HG03558 (cell line): ENCODE measurements around the gene CAMKMT.

ENCODE experiments used
- ATAC-seq: cut with Tn5 transposase; IDR thresholded peaks from one replicate; pipeline ENCODE4 v1.9.1; 2021; ENCODE audit warnings: moderate number of reproducible peaks; ENCODE audit not compliant: unreplicated experiment; ENCODE audit errors: extremely low read depth

The CAMKMT gene

DNA sequence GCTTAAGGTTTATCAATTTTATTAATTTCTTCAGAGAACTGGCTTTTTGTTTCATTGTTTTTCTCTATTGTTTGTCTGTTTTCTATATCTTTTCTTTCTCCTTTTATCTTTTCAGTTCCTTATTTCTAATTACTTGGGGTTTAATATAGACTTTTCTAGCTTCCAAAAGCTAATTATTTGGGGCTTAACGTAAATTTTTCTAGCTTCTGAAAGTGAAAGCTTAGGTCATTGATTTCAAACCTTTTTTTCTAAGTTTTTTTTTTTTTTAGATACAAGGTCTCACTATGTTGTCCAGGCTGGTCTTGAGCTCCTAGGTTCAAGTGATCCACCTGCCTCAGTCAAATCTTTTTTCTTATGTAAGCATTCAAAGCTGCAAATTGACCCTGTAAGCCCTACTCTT lies 266.6 kb downstream of the CAMKMT start:
- no peak for ATAC-seq

DNA sequence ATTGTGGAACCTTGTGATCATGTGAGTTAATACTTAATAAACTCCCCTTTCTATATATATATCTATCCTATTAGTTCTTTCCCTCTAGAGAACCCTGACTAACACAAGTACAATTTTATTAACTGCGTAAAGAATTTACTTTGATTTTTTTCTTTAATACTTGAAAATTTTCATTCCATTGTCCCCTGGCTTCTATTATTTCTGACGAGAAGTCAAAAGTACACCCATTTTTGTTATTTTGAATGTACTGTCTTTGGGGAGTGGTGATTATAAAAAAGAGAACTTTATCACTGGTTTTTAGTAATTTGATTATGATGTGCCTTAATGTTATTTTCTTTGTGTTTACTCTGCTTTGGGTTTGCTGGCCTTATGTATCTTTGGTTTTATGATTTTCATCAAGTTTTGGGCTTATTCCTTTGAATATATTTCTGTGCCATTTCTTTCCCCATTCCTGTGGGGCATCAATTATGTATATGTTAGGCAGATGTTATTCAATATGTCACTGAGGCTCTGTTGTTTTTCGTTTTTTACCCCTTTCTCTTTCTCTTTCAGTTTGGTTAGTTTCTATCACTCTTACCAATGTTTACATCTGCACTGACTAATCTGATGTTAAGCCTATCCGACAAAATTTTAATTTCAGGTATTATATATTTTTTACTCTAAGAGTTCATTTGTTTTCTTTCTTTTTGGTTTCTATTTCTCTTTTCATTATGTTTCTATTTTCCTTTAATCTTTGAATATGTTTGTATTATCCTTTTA lies 271.4 kb downstream of the CAMKMT start:
- ATAC-seq, result no peak

- no peak for ATAC-seq
Measured at GRCh38 chr2:44635725-44636124, 274.0 kb downstream of the CAMKMT start.

- ATAC-seq, result no peak
Measured at GRCh38 chr2:44638649-44639048, 276.9 kb downstream of the CAMKMT start.

DNA sequence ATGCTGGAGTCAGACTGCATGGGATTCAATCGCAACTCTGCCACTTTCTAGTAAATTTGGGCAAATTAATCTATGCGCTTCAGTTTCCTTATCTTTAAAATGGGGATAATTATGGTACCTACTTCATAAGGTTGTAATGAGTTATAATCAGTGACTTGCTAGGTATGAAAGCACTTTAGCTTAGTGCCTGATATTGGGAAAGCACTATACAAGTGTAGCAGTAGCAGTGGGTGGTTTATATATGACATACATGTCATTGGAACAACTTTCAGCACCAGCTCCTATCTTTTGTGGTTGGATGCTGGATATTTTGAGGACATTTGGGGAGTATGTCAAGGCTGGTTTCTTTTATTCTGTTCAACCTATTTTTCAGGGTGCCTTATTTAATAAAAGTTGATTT lies 277.7 kb downstream of the CAMKMT start:
- ATAC-seq, result no peak

- no peak for ATAC-seq
Measured at GRCh38 chr2:44642123-44642857, 280.5 kb downstream of the CAMKMT start.

DNA sequence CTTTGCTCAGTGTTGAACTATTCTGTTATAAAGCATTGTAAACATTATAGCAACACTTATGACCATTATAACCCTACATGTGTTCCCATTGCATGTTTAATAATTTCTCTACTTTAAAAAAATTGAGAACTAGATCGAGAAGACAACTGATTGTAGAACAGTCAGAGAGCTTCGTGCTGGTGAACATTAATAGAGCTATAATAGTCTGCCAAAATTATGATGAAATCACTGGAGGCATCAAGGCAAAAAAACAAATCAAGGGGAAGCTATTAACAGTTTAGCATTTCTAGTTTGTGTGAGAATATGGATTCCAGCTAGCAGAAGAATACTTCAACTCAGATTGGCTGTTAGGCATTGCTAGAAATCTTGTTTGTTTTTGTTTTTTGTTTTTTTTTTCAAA lies 284.2 kb downstream of the CAMKMT start:
- no peak for ATAC-seq

DNA sequence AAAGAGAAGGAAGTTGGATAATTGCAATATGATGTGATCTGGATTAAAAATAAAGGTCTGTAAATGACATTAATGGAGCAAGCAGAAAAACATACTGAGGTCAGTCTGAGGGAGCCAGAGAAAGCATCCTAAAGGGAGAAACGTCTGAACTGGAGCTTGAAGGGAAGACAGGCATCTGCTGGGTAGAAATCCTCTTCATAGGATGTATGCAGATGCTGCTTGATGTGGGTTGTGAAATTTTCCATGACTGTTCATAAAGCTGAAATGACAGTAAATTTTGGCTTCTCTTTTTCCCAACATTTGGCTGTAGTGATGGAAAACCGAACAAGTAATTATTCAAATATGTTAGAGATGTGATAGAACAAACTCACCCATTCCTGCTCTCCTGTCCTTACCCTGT lies 287.6 kb downstream of the CAMKMT start:
- no peak for ATAC-seq

DNA sequence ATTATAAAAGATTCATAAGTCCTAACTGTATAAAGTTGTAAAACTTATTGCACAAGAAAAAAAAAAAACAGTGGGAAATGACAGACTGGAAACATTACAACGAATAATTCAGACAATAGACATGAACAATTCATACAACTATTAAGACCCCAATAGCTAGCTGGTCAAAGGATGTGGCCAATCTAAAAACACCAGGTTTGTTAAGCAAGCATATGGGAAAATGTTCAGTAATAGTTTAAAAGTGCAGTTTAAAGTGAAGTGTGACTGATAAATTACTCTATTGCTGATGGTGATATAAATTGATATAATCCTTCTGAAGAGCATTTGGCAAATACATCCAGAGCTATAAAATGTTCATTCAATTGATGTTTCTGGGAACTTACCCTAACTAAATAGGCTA lies 289.0 kb downstream of the CAMKMT start:
- no peak for ATAC-seq

GRCh38 chr2:44651974-44652373 lies 290.2 kb downstream of the CAMKMT start:
- no peak for ATAC-seq

- ATAC-seq, result no peak
Measured at GRCh38 chr2:44652701-44653100, 291.0 kb downstream of the CAMKMT start.

GRCh38 chr2:44655401-44655864 lies 293.7 kb downstream of the CAMKMT start:
- no peak for ATAC-seq

DNA sequence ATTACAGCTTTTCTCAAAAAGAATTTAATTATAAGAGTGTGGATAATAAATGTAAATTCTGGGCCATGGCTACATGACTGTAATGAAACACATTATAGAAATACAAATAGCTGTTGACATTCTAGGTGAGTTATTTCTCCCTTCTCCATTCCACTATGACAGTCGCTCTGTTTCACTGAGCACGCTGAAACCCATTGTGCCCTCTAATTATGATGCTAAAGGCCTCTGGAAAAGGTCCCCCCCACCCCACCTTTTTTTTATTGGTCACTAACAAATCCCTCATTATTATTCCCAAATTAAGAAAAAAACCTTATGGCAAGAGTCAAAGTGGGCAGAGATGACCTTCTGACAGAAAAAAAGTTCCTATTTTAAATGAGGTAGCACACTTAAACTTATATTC lies 294.7 kb downstream of the CAMKMT start:
- ATAC-seq, result no peak

DNA sequence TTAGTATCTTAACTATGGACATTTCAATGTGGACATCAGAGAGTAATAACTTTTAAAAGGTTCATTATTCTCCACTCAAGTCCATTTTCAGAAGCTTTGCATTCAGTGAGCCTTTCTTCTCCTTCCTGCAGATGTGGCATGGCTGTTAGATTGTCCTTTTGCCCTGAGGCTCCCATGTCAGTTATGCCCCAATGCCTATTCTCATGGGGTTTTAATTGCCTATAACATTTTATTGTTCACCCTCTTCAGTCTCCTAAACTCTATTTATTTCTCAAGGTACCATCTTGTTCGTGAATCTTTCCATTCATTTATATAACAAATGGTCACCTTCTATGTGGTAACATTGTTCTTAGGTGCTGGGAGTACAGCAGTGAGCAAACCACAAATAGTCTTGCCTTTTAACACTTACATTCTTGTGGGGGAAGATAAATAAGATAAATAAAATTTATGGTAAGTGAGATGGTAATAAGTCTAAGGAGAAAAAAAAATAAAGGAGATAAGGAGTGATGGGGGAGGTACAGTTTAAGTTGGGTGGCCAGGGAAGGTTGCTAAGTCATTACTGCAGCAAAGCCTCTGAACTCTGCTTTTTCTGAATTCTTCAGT lies 301.8 kb downstream of the CAMKMT start:
- ATAC-seq, result no peak

DNA sequence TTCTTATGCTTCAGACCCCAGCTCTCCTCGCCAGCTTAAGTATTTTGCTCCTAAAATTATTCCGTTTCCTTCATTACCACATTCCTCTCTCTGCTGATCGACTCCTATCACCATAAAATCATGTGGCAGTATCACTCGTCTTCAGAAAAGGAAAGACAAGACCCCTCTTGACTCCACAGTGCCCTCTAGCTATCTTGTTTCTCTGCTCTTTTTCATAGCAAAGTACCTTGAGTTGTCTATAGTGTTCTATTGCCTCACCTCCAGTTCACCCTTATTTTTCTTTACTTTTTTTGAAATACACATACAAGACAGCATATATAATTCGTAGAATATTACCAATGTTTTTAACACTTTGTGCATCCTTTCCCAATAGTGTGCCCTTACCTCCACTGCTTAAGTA lies 306.6 kb downstream of the CAMKMT start:
- ATAC-seq, result no peak

GRCh38 chr2:44671276-44671675 lies 309.5 kb downstream of the CAMKMT start:
- no peak for ATAC-seq

DNA sequence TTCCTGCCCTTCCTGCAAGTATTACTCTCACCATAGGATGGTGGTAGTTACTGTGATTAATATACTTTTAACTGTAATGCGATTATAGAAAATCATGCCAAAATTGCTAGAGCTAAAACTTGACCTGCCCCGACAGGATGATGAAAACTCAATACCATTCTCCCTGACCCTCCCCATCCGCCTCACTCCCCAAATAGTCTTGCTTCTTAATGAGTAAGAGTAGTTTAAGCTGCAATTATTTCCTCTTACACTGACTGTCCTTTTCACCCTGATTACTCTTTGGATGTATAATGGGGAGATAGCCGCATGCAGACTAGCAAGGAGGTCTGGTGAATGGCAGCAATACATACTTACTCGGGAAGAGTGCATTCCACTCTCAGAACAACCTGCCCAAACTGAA lies 310.2 kb downstream of the CAMKMT start:
- ATAC-seq, result no peak

DNA sequence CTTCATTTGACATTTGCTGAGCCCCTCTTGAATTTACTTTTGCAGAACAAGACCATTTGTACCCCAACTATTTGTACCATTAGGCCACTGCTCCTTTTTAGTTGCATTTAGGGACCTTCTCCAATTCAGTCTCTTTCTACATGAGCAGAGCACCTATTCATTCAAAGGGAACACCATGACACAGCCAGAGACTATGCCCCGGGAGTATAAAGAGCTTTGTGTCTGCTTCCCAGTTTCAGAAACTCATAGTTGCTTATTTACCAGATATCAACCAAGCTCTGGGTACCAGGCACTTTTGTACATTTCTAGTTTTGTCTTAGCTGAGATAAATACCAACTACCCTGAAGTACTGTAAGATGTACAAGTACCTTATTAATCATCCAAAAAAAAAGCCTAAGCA lies 310.7 kb downstream of the CAMKMT start:
- no peak for ATAC-seq

DNA sequence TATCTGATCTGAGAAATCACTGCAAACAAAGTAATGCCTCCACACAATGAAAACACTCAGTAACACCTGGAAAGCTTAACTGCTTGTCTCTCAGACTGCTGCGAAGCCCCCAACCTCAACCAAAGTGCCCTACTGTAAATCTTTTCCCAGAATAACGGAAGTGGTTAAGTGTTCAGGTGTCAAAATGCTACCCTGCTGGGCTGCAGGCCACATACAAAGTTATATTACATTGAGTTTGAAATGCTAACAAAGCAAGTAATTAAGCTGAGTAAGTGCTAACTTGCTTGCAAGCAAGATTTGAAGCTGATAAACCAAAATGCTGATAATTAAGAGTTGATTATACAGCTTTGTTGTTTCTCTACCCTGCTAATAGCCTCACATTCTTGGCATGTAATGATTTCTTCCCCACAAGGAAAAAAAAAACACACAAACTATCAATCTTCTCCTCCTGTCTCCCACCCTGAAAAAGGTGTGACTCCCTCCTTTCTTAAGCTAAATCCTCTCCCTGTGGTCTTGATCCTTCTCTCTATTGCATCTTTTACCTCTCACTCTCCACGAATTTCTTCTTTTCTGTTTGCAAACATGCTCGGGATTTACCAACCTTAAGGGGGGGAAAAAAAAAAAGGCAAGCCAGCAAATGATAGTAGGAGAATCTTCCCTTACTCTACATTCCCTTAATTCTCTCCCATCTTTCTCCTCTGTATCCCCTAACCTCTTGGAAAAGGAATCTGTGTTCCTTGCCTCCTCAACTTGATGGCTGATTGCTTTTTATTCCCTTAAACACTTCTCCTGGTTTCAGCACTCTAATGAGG lies 312.9 kb downstream of the CAMKMT start:
- ATAC-seq, result no peak

GRCh38 chr2:44676379-44676778 lies 314.6 kb downstream of the CAMKMT start:
- no peak for ATAC-seq

DNA sequence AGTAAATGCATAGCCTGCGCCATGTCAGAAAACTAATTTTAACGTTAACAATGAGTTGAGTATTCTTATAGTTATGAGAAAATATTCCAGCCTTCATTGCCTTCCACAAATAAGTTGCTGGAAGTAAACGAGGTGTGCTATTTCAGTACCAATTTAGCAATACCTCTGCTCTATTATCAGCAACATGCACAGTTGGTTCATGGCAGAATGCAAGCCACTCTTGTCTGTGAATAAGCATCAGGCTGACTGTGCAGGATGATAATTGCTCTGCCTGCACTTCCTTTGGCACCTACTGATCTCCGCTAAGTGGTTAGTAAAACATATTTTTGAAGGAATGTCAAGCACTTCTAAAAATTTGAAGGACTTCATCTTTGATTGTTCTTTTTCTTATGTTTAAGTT lies 317.8 kb downstream of the CAMKMT start:
- ATAC-seq, result no peak
